NB4 (cell line): ENCODE data around the gene ARSI.

Experiments
- CTCF ChIP-seq: IDR thresholded peaks from one replicate; pipeline ENCODE4 v1.5.1; 2012; ENCODE audit warnings: low read depth, low read length
- MAX ChIP-seq: IDR thresholded peaks from 2 replicates; pipeline ENCODE4 v1.6.1; 2011; ENCODE audit warnings: low read depth, low read length

- TF ChIP-seq CTCF (no peak), MAX (no peak)
Measured at GRCh38 chr5:150294551-150295071, 8.1 kb downstream of the ARSI start.
